Adrenal gland (tissue), 12 donors: ENCODE results near the gene DNAJC1. TPM values are rescaled to one million over a fixed set of nuclear protein-coding genes. Genes with fewer than 3 reads are reported as not detected.

ENCODE experiments used
- DNase-seq, 7 donors: peaks; one replicate each; pipeline ENCODE4 v3.0.0-alpha.2; 2019 to 2020
- H3K27ac ChIP-seq, 5 donors: fragments of 200-600 bp; sonication (generic) in 4 of 5; 1 replicate in 3 of 5; 2 replicates in 2 of 5; pipeline versions ENCODE4 v1.5.1 to v1.8.0; 2016 to 2020; ENCODE audit warnings: mild to moderate bottlenecking in 1 of 5
- H3K27me3 ChIP-seq: fragments of 200-600 bp; 2 replicates; pipeline ENCODE4 v1.8.0; 2021
- H3K36me3 ChIP-seq, 2 donors: fragments of 200-600 bp; replicated peaks in 1 of 2; 1 replicate in 1 of 2; 2 replicates in 1 of 2; pipeline versions ENCODE4 v1.5.1 to v1.8.0; 2018 to 2022
- H3K4me1 ChIP-seq, 2 donors: fragments of 200-600 bp; replicated peaks in 1 of 2; 1 replicate in 1 of 2; 2 replicates in 1 of 2; pipeline versions ENCODE4 v1.5.1 to v1.8.0; 2018 to 2021
- H3K4me3 ChIP-seq, 4 donors: fragments of 200-600 bp; sonication (generic) in 3 of 4; one replicate each; pipeline ENCODE4 v1.5.1; 2016 to 2018
- H3K9me3 ChIP-seq, 3 donors: fragments of 200-600 bp; sonication (generic) in 1 of 3; replicated peaks in 1 of 3; 1 replicate in 2 of 3; 2 replicates in 1 of 3; pipeline versions ENCODE4 v1.5.1 to v1.8.0; 2016 to 2021
- POLR2A ChIP-seq, 2 donors: fragments of 450-650 bp; IDR thresholded peaks; one replicate each; pipeline ENCODE4 v1.6.1; 2017; ENCODE audit warnings: antibody characterized with exemption in 2 of 2, mild to moderate bottlenecking in 2 of 2, moderate library complexity in 1 of 2
- WGBS, 4 donors: extraction: QIAGEN DNeasy Blood & Tissue Kit in 2 of 4; methylation state at CpG; one replicate each; pipeline versions ENCODE4 v1.1.5 to v1.1.7; 2013 to 2017; 5-methylcytosine and 5-hydroxymethylcytosine counted together
- intact Hi-C, 2 donors: fragments of 100-400 bp; cut with DNase I; formaldehyde crosslinking; loops; one replicate each; pipeline versions ENCODE4 v1.14.1 to v1.15.0; 2022 to 2023
- polyA plus RNA-seq, 3 donors: library from polyadenylated mRNA; stranded (reverse); fragments of 200-250 nt in 2 of 3; fragments of 350-450 nt in 1 of 3; fragmentation: Illumina TruSeq in 1 of 3; extraction: RNeasy Lipid Tissue Mini Kit (QIAGEN cat#74804) in 1 of 3; gene quantifications; one replicate each; pipeline ENCODE4 v1.2.3, GENCODE V29; 2013 to 2014
- total RNA-seq, 9 donors: library from RNA; depleted of rRNA in 4 of 9; stranded (reverse); fragments of >200 nt in 4 of 9; fragments of 120-200 nt in 1 of 9; fragmentation: NEBNext Ultra II Directional in 1 of 9; extraction: Animal tissue kit (Norgen Biotek cat#: 25700) in 1 of 9; gene quantifications; one replicate each; pipeline versions ENCODE4 v1.1.0 to v1.2.4, GENCODE V29; 2013 to 2023
- TF ChIP-seq, protein P1 (sequence below), 6 experiments: fragments of 450-650 bp in 4 of 6; fragments of 200-600 bp in 2 of 6; sonication (generic) in 1 of 6; IDR thresholded peaks; 1 replicate in 5 of 6; 2 replicates in 1 of 6; pipeline versions ENCODE4 v1.5.1 to v1.8.0; 2016 to 2021; ENCODE audit warnings: antibody characterized with exemption in 6 of 6, mild to moderate bottlenecking in 2 of 6, moderate library complexity in 1 of 6
- donor health status: healthy with polysubstance abuse.
- donor health status: Bipolar disorder and iron deficiency.
- donor health status: DM: yes; HTN: yes; CAD: no.
- donor health status: DM: no; HTN: no; CAD: no.
- donor health status: DM: no; HTN: no; CAD: no.
- donor health status: DM: yes; HTN: yes; CAD: no.

Gene DNAJC1
- total and polyA plus RNA-seq, 12 donors, result 11.0 to 84.4 (median 36.8) TPM

DNA sequence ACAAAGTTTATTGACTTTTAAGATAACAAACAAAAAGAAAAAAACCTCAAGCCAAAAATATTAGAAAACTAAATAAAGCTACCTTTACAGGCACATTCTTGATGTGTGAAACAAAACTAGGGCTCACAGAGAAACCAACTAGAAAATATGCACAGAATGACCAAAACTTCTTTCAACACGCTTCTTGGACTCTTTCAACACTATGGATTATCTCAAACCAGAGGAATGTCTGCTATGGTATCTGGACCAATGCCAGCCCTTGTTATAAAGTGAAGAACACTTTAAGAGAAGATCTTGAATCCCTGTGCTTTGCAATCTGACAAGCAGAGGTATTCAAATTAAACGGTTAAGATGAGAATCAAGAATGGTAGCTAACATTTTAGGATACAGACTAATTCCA is 76.6 kb downstream of the DNAJC1 start:
- TF ChIP-seq POLR2A (IDR thresholded peaks at IDR 0.05), result no peak
- TF ChIP-seq, protein P1, sequence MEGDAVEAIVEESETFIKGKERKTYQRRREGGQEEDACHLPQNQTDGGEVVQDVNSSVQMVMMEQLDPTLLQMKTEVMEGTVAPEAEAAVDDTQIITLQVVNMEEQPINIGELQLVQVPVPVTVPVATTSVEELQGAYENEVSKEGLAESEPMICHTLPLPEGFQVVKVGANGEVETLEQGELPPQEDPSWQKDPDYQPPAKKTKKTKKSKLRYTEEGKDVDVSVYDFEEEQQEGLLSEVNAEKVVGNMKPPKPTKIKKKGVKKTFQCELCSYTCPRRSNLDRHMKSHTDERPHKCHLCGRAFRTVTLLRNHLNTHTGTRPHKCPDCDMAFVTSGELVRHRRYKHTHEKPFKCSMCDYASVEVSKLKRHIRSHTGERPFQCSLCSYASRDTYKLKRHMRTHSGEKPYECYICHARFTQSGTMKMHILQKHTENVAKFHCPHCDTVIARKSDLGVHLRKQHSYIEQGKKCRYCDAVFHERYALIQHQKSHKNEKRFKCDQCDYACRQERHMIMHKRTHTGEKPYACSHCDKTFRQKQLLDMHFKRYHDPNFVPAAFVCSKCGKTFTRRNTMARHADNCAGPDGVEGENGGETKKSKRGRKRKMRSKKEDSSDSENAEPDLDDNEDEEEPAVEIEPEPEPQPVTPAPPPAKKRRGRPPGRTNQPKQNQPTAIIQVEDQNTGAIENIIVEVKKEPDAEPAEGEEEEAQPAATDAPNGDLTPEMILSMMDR (IDR thresholded peaks at IDR 0.05), result no peak
- Histone ChIP-seq H3K36me3 (no peaks in the 10 kb centered on the region), H3K27me3 (no peaks in the 10 kb centered on the region), H3K4me3 (no peak overlapping the region), H3K4me1 (peaks cover 0 to 9% of the 10 kb centered on the region in 2 donors), H3K9me3 (no peaks in the 10 kb centered on the region), H3K27ac (no peak overlapping the region)
- WGBS, 4 donors, result 71 to 77% (median 74%) methylated on average over 2 of the region's 2 CpGs
- DNase-seq, result peak in 3 of 7 donors; percentile 14 to 26 (median 25)
- intact Hi-C loops, result no loop called here

DNA sequence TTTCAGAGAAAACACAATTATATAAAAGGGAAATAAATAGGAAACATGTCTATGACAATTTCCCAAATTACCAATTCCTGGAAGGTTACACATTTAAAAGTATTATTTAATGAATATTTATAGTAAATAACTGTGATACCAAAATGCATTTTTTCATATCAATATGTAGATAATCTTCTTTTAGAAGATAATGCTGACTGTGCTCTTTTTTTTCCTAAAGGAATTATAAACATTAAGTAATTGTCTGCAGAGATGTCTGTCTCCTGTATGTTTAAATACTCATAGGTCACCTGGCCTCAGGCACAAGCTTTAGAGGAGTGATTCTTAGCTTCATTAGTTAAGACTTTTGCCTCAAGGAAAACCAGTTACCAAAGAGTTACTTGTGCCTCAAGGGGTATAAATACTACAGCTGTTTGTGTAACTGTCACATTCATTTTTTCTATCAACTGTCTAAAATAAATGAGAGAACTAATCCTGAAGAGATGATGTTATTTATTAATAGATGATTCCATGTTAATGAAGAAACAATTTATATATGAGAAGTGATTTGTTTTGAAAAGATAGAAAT is 77.1 kb downstream of the DNAJC1 start:
- no peaks in the 10 kb centered on the region for H3K36me3 ChIP-seq
- no peak overlapping the region for H3K27ac ChIP-seq
- H3K4me1 ChIP-seq, result peaks cover 0 to 9% of the 10 kb centered on the region in 2 donors
- DNase-seq, result no peak
- TF ChIP-seq POLR2A (IDR thresholded peaks at IDR 0.05), result no peak
- TF ChIP-seq, protein P1 (IDR thresholded peaks at IDR 0.05), result no peak
- intact Hi-C loops, result no loop called here
- H3K4me3 ChIP-seq, result no peak overlapping the region
- no peaks in the 10 kb centered on the region for H3K27me3 ChIP-seq
- H3K9me3 ChIP-seq, result no peaks in the 10 kb centered on the region

DNA sequence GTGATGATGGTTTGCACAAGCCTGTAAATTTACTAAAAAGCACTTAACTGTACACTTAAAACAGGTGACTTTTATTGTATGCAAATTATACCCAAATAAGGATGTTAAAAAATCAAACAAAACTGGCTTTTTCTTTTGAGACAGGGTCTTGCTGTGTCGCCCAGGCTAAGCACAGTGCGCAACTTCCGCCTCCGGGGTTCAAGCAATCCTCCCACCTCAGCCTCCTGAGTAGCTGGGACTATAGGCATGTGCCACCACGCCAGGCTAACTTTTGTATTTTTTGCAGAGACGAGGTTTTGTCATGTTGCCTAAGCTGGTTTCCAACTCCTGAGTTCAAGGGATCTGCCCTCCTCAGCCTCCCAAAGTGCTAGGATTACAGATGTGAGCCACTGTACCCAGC is 77.7 kb downstream of the DNAJC1 start:
- Histone ChIP-seq H3K27ac (no peak overlapping the region), H3K4me1 (peaks cover 0 to 9% of the 10 kb centered on the region in 2 donors), H3K4me3 (no peak overlapping the region), H3K36me3 (no peaks in the 10 kb centered on the region), H3K27me3 (no peaks in the 10 kb centered on the region), H3K9me3 (no peaks in the 10 kb centered on the region)
- intact Hi-C loops, result no loop called here
- 95 to 96% (median 96%) methylated on average over 6 of the region's 6 CpGs for WGBS, 4 donors
- TF ChIP-seq, protein P1 (IDR thresholded peaks at IDR 0.05), result no peak
- TF ChIP-seq POLR2A (IDR thresholded peaks at IDR 0.05), result no peak
- DNase-seq, result no peak

DNA sequence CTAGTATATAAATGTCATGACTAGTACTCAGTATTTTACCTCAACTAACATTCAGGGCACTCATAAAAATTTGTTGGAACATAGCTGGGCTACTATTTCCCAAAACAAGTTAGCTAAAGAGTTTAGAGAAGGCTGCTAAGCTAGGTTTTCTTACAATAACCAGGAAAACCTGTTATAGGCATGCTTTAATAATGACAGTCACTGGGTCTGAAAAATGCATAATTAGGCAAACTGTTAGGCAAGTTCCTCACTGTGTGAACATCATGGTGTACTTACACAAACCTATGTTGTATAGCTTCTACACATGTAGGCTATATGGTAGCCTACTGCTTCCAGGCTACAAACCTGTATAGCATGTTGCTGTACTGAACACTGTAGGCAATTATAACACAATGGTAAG is 79.0 kb downstream of the DNAJC1 start:
- H3K9me3 ChIP-seq, result no peaks in the 10 kb centered on the region
- H3K27me3 ChIP-seq, result no peaks in the 10 kb centered on the region
- no peak for DNase-seq
- TF ChIP-seq POLR2A (IDR thresholded peaks at IDR 0.05), result no peak
- TF ChIP-seq, protein P1 (IDR thresholded peaks at IDR 0.05), result no peak
- H3K27ac ChIP-seq, result no peak overlapping the region
- intact Hi-C loops, result no loop called here
- H3K4me3 ChIP-seq, result no peak overlapping the region
- no peaks in the 10 kb centered on the region for H3K36me3 ChIP-seq
- H3K4me1 ChIP-seq, result peaks cover 0 to 9% of the 10 kb centered on the region in 2 donors
